IPS-11a (cell line): Measurements from ENCODE around the gene NAXD.
"Not testable (repeated sequence)": the region's sequence is repeated elsewhere in the genome, so short reads cannot be mapped to it uniquely, and the experiment has no call there.

ENCODE experiments used
- H3K4me3 ChIP-seq: one replicate; pipeline ENCODE4 v1.5.1; 2013; ENCODE audit warnings: low read depth, low read length, control low read depth

Gene NAXD

GRCh38 chr13:110662777-110663443, 47.6 kb downstream of the NAXD start:
- H3K4me3 ChIP-seq = no peak overlapping the region

- H3K4me3 ChIP-seq = no peak overlapping the region
Measured at GRCh38 chr13:110663491-110663890, 48.1 kb downstream of the NAXD start.

- H3K4me3 ChIP-seq = no peak overlapping the region
Measured at GRCh38 chr13:110664041-110664440, 48.7 kb downstream of the NAXD start.

GRCh38 chr13:110664673-110665072, 49.3 kb downstream of the NAXD start:
- H3K4me3 ChIP-seq = no peak overlapping the region

DNA sequence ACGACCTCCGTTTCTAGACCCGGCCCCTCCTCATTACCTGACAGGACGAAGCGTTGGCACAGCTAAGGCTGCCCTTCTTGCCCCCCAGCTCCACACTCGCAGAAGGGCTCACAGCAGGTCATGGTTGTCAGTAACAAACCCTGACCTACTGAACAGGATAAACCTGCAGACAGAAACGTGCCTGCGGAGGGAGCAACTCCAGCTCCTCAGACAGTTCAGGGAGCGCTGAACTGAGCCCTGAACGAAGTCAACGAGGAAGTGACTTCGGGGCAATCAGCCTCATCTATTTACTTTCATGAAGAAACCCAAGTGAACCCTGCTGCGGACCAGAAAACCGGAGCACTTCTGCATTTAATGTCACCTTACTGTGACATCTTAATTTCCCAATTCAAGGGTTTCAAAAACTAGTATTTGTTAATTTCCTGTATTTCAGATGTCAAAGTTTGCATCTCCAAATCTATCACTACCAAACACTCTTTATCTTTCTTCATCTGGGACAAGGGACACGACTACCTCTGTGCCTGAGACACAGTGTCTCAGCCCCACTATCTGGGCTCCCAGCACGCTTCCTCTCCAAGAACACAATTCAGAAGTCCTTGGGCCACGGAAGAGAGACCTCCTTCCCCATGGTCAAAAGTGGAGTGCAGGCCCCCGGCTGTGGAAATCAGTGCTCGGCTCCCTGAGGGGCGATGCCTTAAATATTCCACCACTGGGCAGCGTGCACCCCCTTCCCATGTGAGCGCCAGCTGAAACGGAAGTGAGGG, 50.3 kb downstream of the NAXD start:
- no peak overlapping the region for H3K4me3 ChIP-seq

- no peak overlapping the region for H3K4me3 ChIP-seq
Measured at GRCh38 chr13:110666255-110666533, 50.8 kb downstream of the NAXD start.

DNA sequence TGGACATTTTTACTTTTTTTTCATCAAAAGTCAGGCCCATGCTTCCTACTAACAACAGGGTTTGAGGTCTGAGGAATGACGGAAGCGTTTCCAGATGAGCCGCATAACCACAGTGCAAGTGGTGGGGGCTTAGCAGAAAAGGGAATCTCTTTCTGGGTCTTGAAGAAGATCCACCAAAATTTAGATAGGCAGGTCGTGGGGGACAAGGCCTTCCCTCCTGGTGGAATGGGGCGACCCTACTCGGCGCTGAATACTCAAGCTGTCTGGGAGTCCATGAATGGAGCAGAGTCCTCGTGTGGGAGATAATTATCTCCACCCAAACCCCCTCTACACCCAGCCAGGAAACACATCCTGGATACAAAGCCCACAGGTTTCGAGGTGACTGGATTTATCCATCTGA, 53.7 kb downstream of the NAXD start:
- no peak overlapping the region for H3K4me3 ChIP-seq

- not testable (repeated sequence) for H3K4me3 ChIP-seq
Measured at GRCh38 chr13:110669814-110670213, 54.5 kb downstream of the NAXD start.

GRCh38 chr13:110676595-110677587, 61.5 kb downstream of the NAXD start:
- no peak overlapping the region for H3K4me3 ChIP-seq

- no peak overlapping the region for H3K4me3 ChIP-seq
Measured at GRCh38 chr13:110677731-110678545, 62.6 kb downstream of the NAXD start.

- no peak overlapping the region for H3K4me3 ChIP-seq
Measured at GRCh38 chr13:110680852-110681251, 65.5 kb downstream of the NAXD start.

DNA sequence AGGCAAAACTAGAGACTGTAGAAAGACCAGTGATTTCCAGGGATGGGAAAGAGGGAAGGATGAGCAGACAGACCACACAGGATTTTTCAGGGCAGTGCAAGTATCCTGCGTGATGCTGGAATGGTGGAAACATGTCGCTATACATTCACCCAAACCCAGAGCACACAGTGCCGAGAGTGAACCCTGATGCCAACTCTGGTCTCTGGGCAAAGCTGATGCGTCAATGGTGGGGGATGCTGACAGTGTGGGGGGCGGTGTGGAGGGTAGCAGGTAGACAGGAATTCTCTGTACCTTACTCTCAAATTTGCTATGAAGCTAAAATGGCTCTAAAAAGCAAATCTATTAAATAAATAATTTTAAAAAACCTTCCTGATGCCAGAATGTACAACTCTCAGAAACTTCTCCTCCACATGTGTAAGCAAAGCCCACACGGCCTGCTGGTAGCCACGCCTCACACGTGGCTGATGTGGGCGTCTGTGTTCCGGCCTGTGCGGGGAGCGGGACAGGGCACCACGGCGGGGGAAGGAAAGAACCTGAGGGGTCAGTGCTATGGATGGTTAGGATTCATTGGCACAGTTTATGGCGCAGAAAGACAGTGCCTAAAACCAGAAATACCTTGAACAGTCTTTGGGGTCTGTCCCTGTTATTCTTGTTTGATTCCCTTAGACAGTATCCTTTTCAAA, 66.7 kb downstream of the NAXD start:
- no peak overlapping the region for H3K4me3 ChIP-seq

DNA sequence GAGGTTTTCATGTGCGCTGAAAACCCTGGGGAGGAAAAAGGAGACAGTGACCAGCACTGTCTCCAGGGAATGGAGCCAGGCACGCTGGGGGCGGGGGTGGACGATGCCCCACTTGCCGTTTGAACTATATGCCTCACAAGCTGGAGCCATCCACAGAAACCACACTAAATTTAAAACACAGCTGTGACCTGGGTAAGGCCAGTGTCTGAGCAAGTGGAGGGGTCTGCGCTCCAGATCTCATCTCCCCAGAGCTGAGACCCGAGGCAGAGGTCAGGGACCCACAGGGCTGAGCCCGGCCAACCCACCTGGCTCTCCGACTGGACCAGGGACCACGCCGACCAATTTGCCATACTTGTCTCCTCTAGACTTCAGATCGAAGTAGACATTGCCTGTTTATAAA, 67.4 kb downstream of the NAXD start:
- H3K4me3 ChIP-seq = no peak overlapping the region

DNA sequence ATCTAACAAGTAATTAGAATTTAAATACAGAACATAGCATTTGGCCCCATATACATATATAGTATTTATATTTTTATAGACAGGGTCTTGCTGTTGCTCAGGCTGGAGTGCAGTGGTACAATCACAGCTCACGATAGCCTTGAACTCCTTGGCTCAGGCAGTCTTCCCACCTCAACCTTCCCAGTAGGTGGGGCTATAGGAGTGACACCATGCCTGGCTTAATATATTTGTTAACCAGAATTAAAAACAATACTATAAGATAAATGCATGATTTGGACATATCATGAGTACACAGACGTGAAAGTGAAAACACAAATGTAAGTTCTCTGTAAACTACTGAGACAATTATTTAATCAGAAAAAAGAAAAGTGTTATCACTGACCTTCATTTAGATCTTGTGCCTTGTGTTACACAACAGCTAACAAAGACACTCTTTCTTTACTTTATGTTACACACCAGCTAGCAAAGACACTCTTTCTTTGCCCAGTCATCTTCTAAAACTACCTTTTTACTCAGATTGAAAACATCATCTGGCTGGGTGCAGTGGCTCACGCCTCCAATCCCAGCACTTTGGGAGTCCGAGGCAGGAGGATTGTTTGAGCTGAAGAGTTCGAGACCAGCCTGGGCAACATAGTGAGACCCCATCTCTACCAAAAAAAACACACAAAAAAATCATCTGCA, 68.0 kb downstream of the NAXD start:
- no peak overlapping the region for H3K4me3 ChIP-seq

GRCh38 chr13:110683921-110684320, 68.6 kb downstream of the NAXD start:
- H3K4me3 ChIP-seq = no peak overlapping the region

- no peak overlapping the region for H3K4me3 ChIP-seq
Measured at GRCh38 chr13:110684388-110685056, 69.2 kb downstream of the NAXD start.

- no peak overlapping the region for H3K4me3 ChIP-seq
Measured at GRCh38 chr13:110685305-110686020, 70.1 kb downstream of the NAXD start.

- no peak overlapping the region for H3K4me3 ChIP-seq
Measured at GRCh38 chr13:110687736-110688135, 72.4 kb downstream of the NAXD start.
